Activated CD8-positive, alpha-beta T cell treated with anti-CD3 and anti-CD28 coated beads for 36 hours (primary cell): ENCODE results near the gene STRADA. TPM values are rescaled to one million over a fixed set of nuclear protein-coding genes. Genes with fewer than 3 reads are reported as not detected.

ENCODE experiments used
- ATAC-seq: fragments of 200-7000 bp; cut with Tn5 transposase; one replicate; pipeline ENCODE4 v1.10.0; 2021; ENCODE audit warnings: mild to moderate bottlenecking, moderate library complexity
- CTCF ChIA-PET: fragments of 350-600 bp; sonication (Branson Sonifier 250); formaldehyde crosslinking; loops from one replicate; lab custom pipeline; 2021; ENCODE audit warnings: antibody characterized with exemption; lab: Charles Lee
- POLR2A ChIA-PET: fragments of 350-600 bp; sonication (Branson Sonifier 250); formaldehyde crosslinking; loops from one replicate; lab custom pipeline; 2021; ENCODE audit warnings: antibody characterized with exemption; lab: Charles Lee
- DNase-seq: peaks from one replicate; pipeline ENCODE4 v3.0.0-alpha.2; 2020
- H3K27ac Mint-ChIP-seq: one replicate; pipeline ENCODE4 v1.8.0; 2021; ENCODE audit warnings: mild to moderate bottlenecking, mixed read lengths
- H3K27me3 Mint-ChIP-seq: one replicate; pipeline ENCODE4 v1.8.0; 2021; ENCODE audit warnings: mixed read lengths
- H3K36me3 Mint-ChIP-seq: one replicate; pipeline ENCODE4 v1.8.0; 2021; ENCODE audit warnings: low read depth, mixed read lengths
- H3K4me1 Mint-ChIP-seq: one replicate; pipeline ENCODE4 v1.8.0; 2021; ENCODE audit warnings: low read depth, mixed read lengths
- H3K4me3 Mint-ChIP-seq: one replicate; pipeline ENCODE4 v1.8.0; 2021; ENCODE audit warnings: mild to moderate bottlenecking, moderate library complexity, mixed read lengths
- H3K9me3 Mint-ChIP-seq: one replicate; pipeline ENCODE4 v1.8.0; 2021; ENCODE audit warnings: mixed read lengths
- CTCF ChIP-seq: fragments of 200-600 bp; IDR thresholded peaks from one replicate; pipeline ENCODE4 v1.8.0; 2022; ENCODE audit warnings: antibody characterized with exemption, mild to moderate bottlenecking
- intact Hi-C: fragments of 100-400 bp; cut with micrococcal nuclease; formaldehyde crosslinking; loops from one replicate; pipeline ENCODE4 v1.10.0; 2022
- total RNA-seq, 2 experiments: library from RNA; stranded (reverse); gene quantifications; one replicate each; pipeline ENCODE4 v1.2.3, GENCODE V29; 2021

The STRADA gene
- total RNA-seq, 2 experiments from 2014 or later: 44.8 to 48.8 TPM

GRCh38 chr17:63698886-63699637, 42.5 kb downstream of the STRADA start:
- Mint-ChIP-seq H3K36me3 (peaks cover 49% of the 10 kb centered on the region), H3K9me3 (no peaks in the 10 kb centered on the region), H3K27ac (peak overlapping the region; percentile 94), H3K27me3 (no peaks in the 10 kb centered on the region), H3K4me1 (peaks cover 58% of the 10 kb centered on the region), H3K4me3 (peak overlapping the region; percentile 83)
- ChIA-PET CTCF (interaction anchor here (1.0 to 3.6 kb wide), 11 partner anchors 9 to 292 kb away, joined by 3 to 28 read pairs (median 5); partner anchors contain the start of genes CCDC47 and DDX42), POLR2A (interaction anchor here (0.6 to 11.3 kb wide), 19 partner anchors 8 to 169 kb away, joined by 3 to 96 read pairs (median 7); partner anchors contain the start of genes CCDC47, DDX42 and MAP3K3)
- no peak for TF ChIP-seq CTCF
- ATAC-seq (peak; percentile 14), DNase-seq (peak; percentile 94)
- intact Hi-C loops: loop anchor here (5.0 kb wide), 2 partner anchors 77 to 133 kb away; partner anchors contain the start of gene MAP3K3

GRCh38 chr17:63698381-63698885, 43.2 kb downstream of the STRADA start:
- ChIA-PET POLR2A (interaction anchor here (0.6 to 11.3 kb wide), 23 partner anchors 8 to 270 kb away, joined by 3 to 96 read pairs (median 4); partner anchors contain the start of genes CCDC47, DDX42 and MAP3K3), CTCF (interaction anchor here (0.9 to 3.6 kb wide), 13 partner anchors 9 to 292 kb away, joined by 3 to 28 read pairs (median 5); partner anchors contain the start of genes CCDC47 and DDX42)
- peaks cover 57% of the 10 kb centered on the region for H3K4me1 Mint-ChIP-seq
- TF ChIP-seq CTCF: no peak
- H3K27ac Mint-ChIP-seq: peak overlapping the region; percentile 94
- H3K36me3 Mint-ChIP-seq: peaks cover 47% of the 10 kb centered on the region
- intact Hi-C loops: loop anchor here (5.0 kb wide), 2 partner anchors 76 to 134 kb away; partner anchors contain the start of gene MAP3K3
- H3K27me3 Mint-ChIP-seq: no peaks in the 10 kb centered on the region
- H3K4me3 Mint-ChIP-seq: peak overlapping the region; percentile 83
- ATAC-seq: no peak
- peak; percentile 66 for DNase-seq
- no peaks in the 10 kb centered on the region for H3K9me3 Mint-ChIP-seq

- peak overlapping the region; percentile 83 for H3K4me3 Mint-ChIP-seq
- ATAC-seq (peak; percentile 55), DNase-seq (peak; percentile 91)
- intact Hi-C loops: loop anchor here (5.0 kb wide), 2 partner anchors 75 to 135 kb away; partner anchors contain the start of gene MAP3K3
- no peaks in the 10 kb centered on the region for H3K27me3 Mint-ChIP-seq
- POLR2A ChIA-PET: interaction anchor here (0.6 to 11.3 kb wide), 24 partner anchors 9 to 698 kb away, joined by 3 to 96 read pairs (median 6); partner anchors contain the start of genes CCDC47, DDX42 and MAP3K3
- peak; percentile 75 for TF ChIP-seq CTCF
- H3K27ac Mint-ChIP-seq: peak overlapping the region; percentile 94
- peaks cover 43% of the 10 kb centered on the region for H3K36me3 Mint-ChIP-seq
- H3K4me1 Mint-ChIP-seq: peaks cover 53% of the 10 kb centered on the region
- no peaks in the 10 kb centered on the region for H3K9me3 Mint-ChIP-seq
- CTCF ChIA-PET: interaction anchor here (0.6 to 3.6 kb wide), 23 partner anchors 8 to 291 kb away, joined by 3 to 28 read pairs (median 4); partner anchors contain the start of genes CCDC47, DCAF7 and DDX42
Measured at GRCh38 chr17:63697341-63698286, 44.0 kb downstream of the STRADA start.

GRCh38 chr17:63696381-63696961, 45.1 kb downstream of the STRADA start:
- POLR2A ChIA-PET: interaction anchor here (0.9 to 11.3 kb wide), 11 partner anchors 8 to 78 kb away, joined by 4 to 96 read pairs (median 14); partner anchors contain the start of genes CCDC47, DDX42 and MAP3K3
- peaks cover 47% of the 10 kb centered on the region for H3K4me1 Mint-ChIP-seq
- no peaks in the 10 kb centered on the region for H3K9me3 Mint-ChIP-seq
- H3K27me3 Mint-ChIP-seq: no peaks in the 10 kb centered on the region
- peaks cover 35% of the 10 kb centered on the region for H3K36me3 Mint-ChIP-seq
- intact Hi-C loops: loop anchor here (5.0 kb wide), 2 partner anchors 74 to 136 kb away; partner anchors contain the start of gene MAP3K3
- CTCF ChIA-PET: interaction anchor here (0.9 to 3.6 kb wide), 8 partner anchors 9 to 153 kb away, joined by 3 to 28 read pairs (median 4); partner anchors contain the start of gene DCAF7
- DNase-seq (peak; percentile 64), ATAC-seq (peak; percentile 2)
- TF ChIP-seq CTCF: peak; percentile 47
- H3K27ac Mint-ChIP-seq: peak overlapping the region; percentile 94
- H3K4me3 Mint-ChIP-seq: peak overlapping the region; percentile 83
